ENCODE measurements around the gene IMP3. TPM values are rescaled to one million over a fixed set of nuclear protein-coding genes. Genes with fewer than 3 reads are reported as not detected.
A peak's percentile ranks its signal among the peaks of the same experiment; 100 is the strongest.

The IMP3 gene
- total and polyA plus RNA-seq, 2 donors from 2014 or later = 52.0 to 95.0 TPM

- Histone ChIP-seq H3K27me3 (ENCODE audit: control insufficient read depth, insufficient read depth, low read length) (no peaks in the 10 kb centered on the region), H3K9me3 (ENCODE audit: control insufficient read depth in 2 of 3, insufficient read depth in 1 of 3, low read length in 3 of 3) (no peaks in the 10 kb centered on the region), H3K4me3 (ENCODE audit: low read length in 3 of 3) (peak overlapping the region; percentile 84 to 96 (median 93)), H3K27ac (ENCODE audit: low read depth in 2 of 2, low read length in 2 of 2) (peak overlapping the region; percentile 96), H3K4me1 (ENCODE audit: control insufficient read depth in 2 of 3, insufficient read depth in 2 of 3, low read depth in 1 of 3, low read length in 3 of 3) (peaks cover 0 to 51% (median 38%) of the 10 kb centered on the region in 3 donors), H3K36me3 (ENCODE audit: control insufficient read depth in 2 of 3, insufficient read depth in 3 of 3, low read length in 3 of 3) (peaks cover 0 to 6% (median 0%) of the 10 kb centered on the region in 3 donors), H3K9ac (ENCODE audit: low read length in 3 of 3) (peak overlapping the region; percentile 75 to 99 (median 81))
- no peak for TF ChIP-seq CTCF (IDR thresholded peaks at IDR 0.05; ENCODE audit: borderline replicate concordance, extremely low read depth, insufficient read depth)
- DNase-seq (peak in 2 of 5 donors; percentile 64 to 87), FAIRE-seq (no peak)
- intact Hi-C loops (cut with DNase I) = no loop called here
These were observed 8.4 kb upstream of the IMP3 start for GRCh38 chr15:75648156-75649000.

GRCh38 chr15:75647370-75648155 is 7.5 kb upstream of the IMP3 start, which contains the start of gene SNX33:
Gene SNX33 (plus strand): TSS chr15:75647912. CDS start chr15:75649103, 1,191 bp downstream.
- Histone ChIP-seq H3K9me3 (ENCODE audit: control insufficient read depth in 2 of 3, insufficient read depth in 1 of 3, low read length in 3 of 3) (no peaks in the 10 kb centered on the region), H3K9ac (ENCODE audit: low read length in 3 of 3) (peak within 1 kb of the TSS; percentile 75 to 99 (median 95)), H3K36me3 (ENCODE audit: control insufficient read depth in 2 of 3, insufficient read depth in 3 of 3, low read length in 3 of 3) (peaks cover 0 to 6% (median 0%) of the 10 kb centered on the region in 3 donors), H3K27ac (ENCODE audit: low read depth in 2 of 2, low read length in 2 of 2) (peak within 1 kb of the TSS; percentile 96), H3K27me3 (ENCODE audit: control insufficient read depth, insufficient read depth, low read length) (no peaks in the 10 kb centered on the region), H3K4me1 (ENCODE audit: control insufficient read depth in 2 of 3, insufficient read depth in 2 of 3, low read depth in 1 of 3, low read length in 3 of 3) (peaks cover 0 to 48% (median 35%) of the 10 kb centered on the region in 3 donors), H3K4me3 (ENCODE audit: low read length in 3 of 3) (peak within 1 kb of the TSS; percentile 84 to 96 (median 93))
- FAIRE-seq = no peak
- peak; percentile 24 for TF ChIP-seq CTCF (IDR thresholded peaks at IDR 0.05; ENCODE audit: borderline replicate concordance, extremely low read depth, insufficient read depth)
- peak; percentile 88 to 94 (median 90) for DNase-seq
- intact Hi-C loops (cut with DNase I) = no loop called here

- no peak for TF ChIP-seq CTCF (IDR thresholded peaks at IDR 0.05; ENCODE audit: borderline replicate concordance, extremely low read depth, insufficient read depth)
- Histone ChIP-seq H3K4me1 (ENCODE audit: control insufficient read depth in 2 of 3, insufficient read depth in 2 of 3, low read depth in 1 of 3, low read length in 3 of 3) (peaks cover 0 to 42% (median 29%) of the 10 kb centered on the region in 3 donors), H3K4me3 (ENCODE audit: low read length in 3 of 3) (peak overlapping the region; percentile 84 to 96 (median 93)), H3K9me3 (ENCODE audit: control insufficient read depth in 2 of 3, insufficient read depth in 1 of 3, low read length in 3 of 3) (no peaks in the 10 kb centered on the region), H3K27ac (ENCODE audit: low read depth in 2 of 2, low read length in 2 of 2) (peak overlapping the region; percentile 96), H3K9ac (ENCODE audit: low read length in 3 of 3) (peak overlapping the region; percentile 34 to 99 (median 95)), H3K27me3 (ENCODE audit: control insufficient read depth, insufficient read depth, low read length) (no peaks in the 10 kb centered on the region), H3K36me3 (ENCODE audit: control insufficient read depth in 2 of 3, insufficient read depth in 3 of 3, low read length in 3 of 3) (peaks cover 0 to 6% (median 0%) of the 10 kb centered on the region in 3 donors)
- FAIRE-seq (no peak), DNase-seq (peak in 3 of 5 donors; percentile 24 to 81 (median 69))
- intact Hi-C loops (cut with DNase I) = no loop called here
These were observed 6.9 kb upstream of the IMP3 start for GRCh38 chr15:75646944-75647364.
